GM12878 (cell line): Measurements from ENCODE around the gene HEXIM2. TPM values are rescaled to one million over a fixed set of nuclear protein-coding genes. Genes with fewer than 3 reads are reported as not detected.

Experiments
- ATAC-seq: fragments of 200-7000 bp; cut with Tn5 transposase; 3 replicates; pipeline ENCODE4 v1.9.1; 2020; ENCODE audit warnings: mild to moderate bottlenecking, moderate library complexity
- BruUV-seq: library from RNA; stranded (reverse); fragments of 400-500 nt; replicated peaks from 2 replicates; lab custom pipeline; 2021; lab: Mats Ljungman, UMichigan
- CTCF ChIA-PET: fragments of 300-600 bp; sonication (Branson Sonifier 250); formaldehyde crosslinking; extraction: SDS; loops from one replicate; lab custom pipeline; 2021; ENCODE audit warnings: inconsistent platforms; lab: Yijun Ruan, JAX
- POLR2A ChIA-PET: fragments of 350-600 bp; formaldehyde crosslinking; extraction: SDS; loops from one replicate; lab custom pipeline; 2021; ENCODE audit warnings: inconsistent platforms; lab: Charles Lee
- RAD21 ChIA-PET: fragments of 300-600 bp; sonication (Branson Sonifier 250); formaldehyde crosslinking; loops from one replicate; lab custom pipeline; 2023; ENCODE audit warnings: antibody characterized with exemption; ENCODE audit not compliant: unreplicated experiment; lab: Charles Lee
- SMC1A ChIA-PET: fragments of 300-600 bp; sonication (Branson Sonifier 250); formaldehyde crosslinking; loops from one replicate; lab custom pipeline; 2023; ENCODE audit not compliant: unreplicated experiment, uncharacterized antibody; lab: Charles Lee
- DNase-seq: peaks from one replicate; pipeline ENCODE4 v3.0.0-alpha.2; 2011; ENCODE audit warnings: low read depth, low spot score
- FAIRE-seq: peaks from 3 replicates; lab custom pipeline; 2011; peaks lifted over from hg19 to GRCh38; lab: Jason Lieb, UNC
- H2AFZ ChIP-seq: 2 replicates; pipeline ENCODE4 v1.6.0; 2011; ENCODE audit warnings: low read depth, low read length, control low read depth; ENCODE audit not compliant: control insufficient read depth
- H3K27ac ChIP-seq: 2 replicates; pipeline ENCODE4 v1.5.1; 2011; ENCODE audit warnings: control low read depth; ENCODE audit not compliant: control insufficient read depth, insufficient read depth
- H3K27me3 ChIP-seq, 2 experiments: replicated peaks in 1 of 2; 2 replicates each; pipeline versions ENCODE4 v1.6.0 to v1.6.1; 2011; ENCODE audit warnings: low read length in 1 of 2; ENCODE audit not compliant: control insufficient read depth in 2 of 2, insufficient read depth in 2 of 2
- H3K36me3 ChIP-seq, 2 experiments: 2 replicates each; pipeline ENCODE4 v1.5.1; 2011; ENCODE audit warnings: low read length in 1 of 2; ENCODE audit not compliant: control insufficient read depth in 2 of 2, insufficient read depth in 2 of 2
- H3K4me1 ChIP-seq: 2 replicates; pipeline ENCODE4 v1.6.1; 2011; ENCODE audit warnings: mild to moderate bottlenecking, low read length, moderate library complexity, mixed read lengths; ENCODE audit not compliant: control insufficient read depth, insufficient read depth
- H3K4me2 ChIP-seq: 2 replicates; pipeline ENCODE4 v1.6.0; 2011; ENCODE audit warnings: control low read depth; ENCODE audit not compliant: control insufficient read depth, insufficient read depth
- H3K4me3 ChIP-seq: fragments of 200-600 bp; sonication (generic); 2 replicates; pipeline ENCODE4 v1.5.1; 2016
- H3K79me2 ChIP-seq: 2 replicates; pipeline ENCODE4 v1.6.0; 2011; ENCODE audit warnings: low read length; ENCODE audit not compliant: control insufficient read depth, insufficient read depth
- H3K9ac ChIP-seq: 2 replicates; pipeline ENCODE4 v1.8.0; 2011; ENCODE audit warnings: low read length, control low read depth, mixed read lengths; ENCODE audit not compliant: control insufficient read depth, insufficient read depth
- H3K9me3 ChIP-seq: replicated peaks from 3 replicates; pipeline ENCODE4 v1.5.1; 2011; ENCODE audit warnings: mild to moderate bottlenecking, low read length; ENCODE audit not compliant: control insufficient read depth, insufficient read depth
- H4K20me1 ChIP-seq: 2 replicates; pipeline ENCODE4 v1.6.0; 2011; ENCODE audit not compliant: control insufficient read depth, insufficient read depth
- ASH2L ChIP-seq: fragments of 300-600, 200-600 bp; sonication (generic); IDR thresholded peaks from 2 replicates; pipeline ENCODE4 v1.6.1; 2017; ENCODE audit warnings: low read depth, mild to moderate bottlenecking, borderline replicate concordance
- EED ChIP-seq: sonication (generic); IDR thresholded peaks from 2 replicates; pipeline ENCODE4 v1.6.1; 2016; ENCODE audit warnings: antibody characterized with exemption, low read depth
- KAT2A ChIP-seq: conservative IDR thresholded peaks from 2 replicates; pipeline ENCODE4 v1.6.1; 2011; ENCODE audit warnings: low read depth, low read length; ENCODE audit not compliant: control insufficient read depth
- POLR2AphosphoS2 ChIP-seq: IDR thresholded peaks from 2 replicates; pipeline ENCODE4 v1.6.1; 2011; ENCODE audit warnings: low read depth, mild to moderate bottlenecking, low read length, improper control_type of control experiment, moderate library complexity
- POLR2AphosphoS5 ChIP-seq: IDR thresholded peaks from 2 replicates; pipeline ENCODE4 v1.6.1; 2011; ENCODE audit warnings: mild to moderate bottlenecking, low read length, inconsistent platforms
- SIN3A ChIP-seq: IDR thresholded peaks from 2 replicates; pipeline ENCODE4 v1.6.1; 2012; ENCODE audit warnings: low read depth, low read length, improper control_type of control experiment
- SREBF2 ChIP-seq: IDR thresholded peaks from 2 replicates; pipeline ENCODE4 v1.6.1; 2012; ENCODE audit warnings: mild to moderate bottlenecking, low read length
- STAT3 ChIP-seq: IDR thresholded peaks from 2 replicates; pipeline ENCODE4 v1.6.1; 2011; ENCODE audit warnings: low read depth, low read length, improper control_type of control experiment
- SUZ12 ChIP-seq: fragments of 200-600 bp; sonication (generic); IDR thresholded peaks from one replicate; pipeline ENCODE4 v1.6.1; 2018; ENCODE audit warnings: antibody characterized with exemption, mild to moderate bottlenecking; ENCODE audit not compliant: unreplicated experiment
- TCF12 ChIP-seq: IDR thresholded peaks from 2 replicates; pipeline ENCODE4 v1.6.1; 2011; ENCODE audit warnings: low read depth, mild to moderate bottlenecking, low read length
- ZNF622 ChIP-seq: fragments of 450-650 bp; IDR thresholded peaks from 2 replicates; pipeline ENCODE4 v1.6.1; 2017; ENCODE audit warnings: mild to moderate bottlenecking, inconsistent platforms
- WGBS: methylation state at CpG from one replicate; pipeline ENCODE4 v1.1.6; 2016; ENCODE audit warnings: low lambda C conversion rate; ENCODE audit not compliant: insufficient replicate concordance, insufficient coverage; ENCODE audit errors: missing lambda C conversion rate; 5-methylcytosine and 5-hydroxymethylcytosine counted together
- in situ Hi-C: fragments of 300-500 bp; cut with MboI; formaldehyde crosslinking; loops from 9 replicates; pipeline ENCODE4 v1.14.3; 2018; ENCODE audit warnings: mixed read lengths
- intact Hi-C: fragments of 100-400 bp; cut with micrococcal nuclease; formaldehyde crosslinking; loops from one replicate; pipeline ENCODE4 v1.14.2; 2022; ENCODE audit not compliant: unreplicated experiment
- polyA plus RNA-seq, 11 experiments: library from polyadenylated mRNA; depleted of rRNA in 4 of 11; unstranded in 6 of 11; stranded (reverse) in 5 of 11; fragments of >200 nt; fragmentation: Nextera tagmentation in 4 of 11; fragmentation: Illumina TruSeq in 1 of 11; extraction: Ambion mirVana in 4 of 11; extraction: Trizol in 1 of 11; gene quantifications; 1 replicate in 1 of 11; 2 replicates in 10 of 11; pipeline versions ENCODE4 v1.2.1 to v1.2.3, GENCODE V29; 2011 to 2016; ENCODE audit warnings: inconsistent platforms in 2 of 11, missing spikeins in 2 of 11, low read depth in 1 of 11
- total RNA-seq, 4 experiments: library from RNA; depleted of rRNA in 3 of 4; stranded (reverse); fragments of >200 nt in 3 of 4; fragmentation: Illumina TruSeq in 1 of 4; extraction: Trizol in 1 of 4; gene quantifications; 2 replicates each; pipeline versions ENCODE4 v1.2.1 to v1.2.3, GENCODE V29; 2013 to 2021
- TF ChIP-seq, protein P1 (sequence below): IDR thresholded peaks from 2 replicates; pipeline ENCODE4 v1.6.1; 2011; ENCODE audit warnings: low read depth, low read length, improper control_type of control experiment, borderline replicate concordance
- TF ChIP-seq, protein P2 (sequence below): fragments of 150-350 bp; IDR thresholded peaks from 2 replicates; pipeline ENCODE4 v1.6.1; 2016; ENCODE audit warnings: low read depth, low read length
- TF ChIP-seq, protein P3 (sequence below): IDR thresholded peaks from 2 replicates; pipeline ENCODE4 v1.6.1; 2012; ENCODE audit warnings: improper control_type of control experiment, low read depth, low read length; ENCODE audit not compliant: insufficient replicate concordance

The HEXIM2 gene
- total and polyA plus RNA-seq, 10 of the 15 experiments (the other 5 are each of a cell fraction or from before 2014, with no cell fraction given) = 0.10 to 10.3 (median 6.4) TPM

DNA sequence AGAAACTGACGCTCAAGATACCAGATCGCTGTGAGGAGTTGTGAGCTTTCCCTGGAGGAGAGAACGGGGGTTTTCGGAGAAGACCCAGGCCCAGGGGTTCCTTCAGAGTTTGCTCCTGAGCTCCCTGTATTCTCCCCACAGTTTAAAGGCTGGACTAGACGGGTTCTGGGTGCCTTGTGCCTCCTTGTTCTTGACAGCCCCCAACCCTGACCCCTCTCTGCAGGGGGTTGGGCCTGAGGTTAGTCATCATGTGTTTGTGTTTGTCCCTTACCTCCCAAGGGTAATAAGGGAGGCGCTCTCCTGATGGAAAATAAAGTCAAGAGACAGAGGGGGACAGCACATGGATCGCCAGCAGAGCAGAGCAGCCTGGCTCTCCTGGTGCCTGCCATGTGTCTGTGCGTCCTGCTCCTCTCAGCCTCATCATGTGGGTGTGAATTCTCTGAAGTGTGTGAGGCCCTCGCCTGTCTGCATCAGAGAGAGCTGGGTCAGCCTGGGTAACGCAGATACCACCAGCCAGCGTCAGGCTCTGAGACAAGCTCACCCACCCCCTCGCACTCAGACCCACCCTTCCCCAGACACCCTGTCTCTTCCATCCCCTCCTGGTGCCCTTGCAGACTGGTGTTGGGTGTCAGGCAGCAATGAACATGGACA, 8.7 kb downstream of the HEXIM2 start:
- FAIRE-seq (no peak), ATAC-seq (no peak), DNase-seq (no peak)
- no peak overlapping the region for H3K4me2 ChIP-seq
- 69% methylated on average over 10 of the region's 12 CpGs for WGBS
- H3K9me3 ChIP-seq = no peaks in the 10 kb centered on the region
- H4K20me1 ChIP-seq = no peaks in the 10 kb centered on the region
- H3K4me1 ChIP-seq = peaks cover 7% of the 10 kb centered on the region; the same call in 1 of the 2 replicates
- in situ Hi-C loops = no loop called here
- no peaks in the 10 kb centered on the region for H3K79me2 ChIP-seq
- CTCF ChIA-PET = no interaction called here
- SMC1A ChIA-PET = no interaction called here
- TF ChIP-seq, protein P1, sequence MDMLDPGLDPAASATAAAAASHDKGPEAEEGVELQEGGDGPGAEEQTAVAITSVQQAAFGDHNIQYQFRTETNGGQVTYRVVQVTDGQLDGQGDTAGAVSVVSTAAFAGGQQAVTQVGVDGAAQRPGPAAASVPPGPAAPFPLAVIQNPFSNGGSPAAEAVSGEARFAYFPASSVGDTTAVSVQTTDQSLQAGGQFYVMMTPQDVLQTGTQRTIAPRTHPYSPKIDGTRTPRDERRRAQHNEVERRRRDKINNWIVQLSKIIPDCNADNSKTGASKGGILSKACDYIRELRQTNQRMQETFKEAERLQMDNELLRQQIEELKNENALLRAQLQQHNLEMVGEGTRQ = no peak
- TF ChIP-seq POLR2AphosphoS2 = no peak
- no peak for TF ChIP-seq EED
- TF ChIP-seq KAT2A = no peak
- TF ChIP-seq, protein P2, sequence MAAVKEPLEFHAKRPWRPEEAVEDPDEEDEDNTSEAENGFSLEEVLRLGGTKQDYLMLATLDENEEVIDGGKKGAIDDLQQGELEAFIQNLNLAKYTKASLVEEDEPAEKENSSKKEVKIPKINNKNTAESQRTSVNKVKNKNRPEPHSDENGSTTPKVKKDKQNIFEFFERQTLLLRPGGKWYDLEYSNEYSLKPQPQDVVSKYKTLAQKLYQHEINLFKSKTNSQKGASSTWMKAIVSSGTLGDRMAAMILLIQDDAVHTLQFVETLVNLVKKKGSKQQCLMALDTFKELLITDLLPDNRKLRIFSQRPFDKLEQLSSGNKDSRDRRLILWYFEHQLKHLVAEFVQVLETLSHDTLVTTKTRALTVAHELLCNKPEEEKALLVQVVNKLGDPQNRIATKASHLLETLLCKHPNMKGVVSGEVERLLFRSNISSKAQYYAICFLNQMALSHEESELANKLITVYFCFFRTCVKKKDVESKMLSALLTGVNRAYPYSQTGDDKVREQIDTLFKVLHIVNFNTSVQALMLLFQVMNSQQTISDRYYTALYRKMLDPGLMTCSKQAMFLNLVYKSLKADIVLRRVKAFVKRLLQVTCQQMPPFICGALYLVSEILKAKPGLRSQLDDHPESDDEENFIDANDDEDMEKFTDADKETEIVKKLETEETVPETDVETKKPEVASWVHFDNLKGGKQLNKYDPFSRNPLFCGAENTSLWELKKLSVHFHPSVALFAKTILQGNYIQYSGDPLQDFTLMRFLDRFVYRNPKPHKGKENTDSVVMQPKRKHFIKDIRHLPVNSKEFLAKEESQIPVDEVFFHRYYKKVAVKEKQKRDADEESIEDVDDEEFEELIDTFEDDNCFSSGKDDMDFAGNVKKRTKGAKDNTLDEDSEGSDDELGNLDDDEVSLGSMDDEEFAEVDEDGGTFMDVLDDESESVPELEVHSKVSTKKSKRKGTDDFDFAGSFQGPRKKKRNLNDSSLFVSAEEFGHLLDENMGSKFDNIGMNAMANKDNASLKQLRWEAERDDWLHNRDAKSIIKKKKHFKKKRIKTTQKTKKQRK = no peak
- no peak for TF ChIP-seq TCF12
- TF ChIP-seq POLR2AphosphoS5 = no peak
- TF ChIP-seq ASH2L = no peak
- no peak for TF ChIP-seq SIN3A
- TF ChIP-seq SUZ12 = no peak
- TF ChIP-seq, protein P3, sequence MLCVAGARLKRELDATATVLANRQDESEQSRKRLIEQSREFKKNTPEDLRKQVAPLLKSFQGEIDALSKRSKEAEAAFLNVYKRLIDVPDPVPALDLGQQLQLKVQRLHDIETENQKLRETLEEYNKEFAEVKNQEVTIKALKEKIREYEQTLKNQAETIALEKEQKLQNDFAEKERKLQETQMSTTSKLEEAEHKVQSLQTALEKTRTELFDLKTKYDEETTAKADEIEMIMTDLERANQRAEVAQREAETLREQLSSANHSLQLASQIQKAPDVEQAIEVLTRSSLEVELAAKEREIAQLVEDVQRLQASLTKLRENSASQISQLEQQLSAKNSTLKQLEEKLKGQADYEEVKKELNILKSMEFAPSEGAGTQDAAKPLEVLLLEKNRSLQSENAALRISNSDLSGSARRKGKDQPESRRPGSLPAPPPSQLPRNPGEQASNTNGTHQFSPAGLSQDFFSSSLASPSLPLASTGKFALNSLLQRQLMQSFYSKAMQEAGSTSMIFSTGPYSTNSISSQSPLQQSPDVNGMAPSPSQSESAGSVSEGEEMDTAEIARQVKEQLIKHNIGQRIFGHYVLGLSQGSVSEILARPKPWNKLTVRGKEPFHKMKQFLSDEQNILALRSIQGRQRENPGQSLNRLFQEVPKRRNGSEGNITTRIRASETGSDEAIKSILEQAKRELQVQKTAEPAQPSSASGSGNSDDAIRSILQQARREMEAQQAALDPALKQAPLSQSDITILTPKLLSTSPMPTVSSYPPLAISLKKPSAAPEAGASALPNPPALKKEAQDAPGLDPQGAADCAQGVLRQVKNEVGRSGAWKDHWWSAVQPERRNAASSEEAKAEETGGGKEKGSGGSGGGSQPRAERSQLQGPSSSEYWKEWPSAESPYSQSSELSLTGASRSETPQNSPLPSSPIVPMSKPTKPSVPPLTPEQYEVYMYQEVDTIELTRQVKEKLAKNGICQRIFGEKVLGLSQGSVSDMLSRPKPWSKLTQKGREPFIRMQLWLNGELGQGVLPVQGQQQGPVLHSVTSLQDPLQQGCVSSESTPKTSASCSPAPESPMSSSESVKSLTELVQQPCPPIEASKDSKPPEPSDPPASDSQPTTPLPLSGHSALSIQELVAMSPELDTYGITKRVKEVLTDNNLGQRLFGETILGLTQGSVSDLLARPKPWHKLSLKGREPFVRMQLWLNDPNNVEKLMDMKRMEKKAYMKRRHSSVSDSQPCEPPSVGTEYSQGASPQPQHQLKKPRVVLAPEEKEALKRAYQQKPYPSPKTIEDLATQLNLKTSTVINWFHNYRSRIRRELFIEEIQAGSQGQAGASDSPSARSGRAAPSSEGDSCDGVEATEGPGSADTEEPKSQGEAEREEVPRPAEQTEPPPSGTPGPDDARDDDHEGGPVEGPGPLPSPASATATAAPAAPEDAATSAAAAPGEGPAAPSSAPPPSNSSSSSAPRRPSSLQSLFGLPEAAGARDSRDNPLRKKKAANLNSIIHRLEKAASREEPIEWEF = no peak
- no peak for TF ChIP-seq STAT3
- TF ChIP-seq ZNF622 = no peak
- no peak for TF ChIP-seq SREBF2
- TF ChIP-seq, all 136 proteins: peak for 0
- Histone ChIP-seq H3K4me3 (no peak overlapping the region), H3K27me3 (no peaks in the 10 kb centered on the region), H2AFZ (no peak overlapping the region), H3K9ac (no peak overlapping the region), H3K36me3 (no peaks in the 10 kb centered on the region), H3K27ac (no peak overlapping the region)
- RAD21 ChIA-PET = no interaction called here
- POLR2A ChIA-PET = interaction anchor here (1.6 kb wide), 1 partner anchor 9 kb away, joined by 4 read pairs; the partner anchor contains the start of gene HEXIM2
- intact Hi-C loops = no loop called here
- no TSS peak for BruUV-seq
